Thyroid gland (tissue), 4 donors: Measurements from ENCODE around the gene AKAP12. TPM values are rescaled to one million over a fixed set of nuclear protein-coding genes. Genes with fewer than 3 reads are reported as not detected.

Experiments used
- DNase-seq, 2 donors: peaks; one replicate each; pipeline ENCODE4 v3.0.0-alpha.2; 2019
- H3K27ac ChIP-seq, 3 donors: fragments of 200-600 bp; sonication (generic); 1 replicate in 2 of 3; 2 replicates in 1 of 3; pipeline ENCODE4 v1.5.1; 2016 to 2019; ENCODE audit warnings: mild to moderate bottlenecking in 1 of 3, moderate library complexity in 1 of 3
- H3K27me3 ChIP-seq: fragments of 200-600 bp; sonication (generic); one replicate; pipeline ENCODE4 v1.5.1; 2019
- H3K36me3 ChIP-seq, 2 donors: fragments of 200-600 bp; sonication (generic); one replicate each; pipeline ENCODE4 v1.5.1; 2016 to 2019
- H3K4me1 ChIP-seq, 2 donors: fragments of 200-600 bp; sonication (generic); one replicate each; pipeline ENCODE4 v1.5.1; 2017 to 2019
- H3K4me3 ChIP-seq, 3 donors: fragments of 200-600 bp; sonication (generic); replicated peaks in 1 of 3; 1 replicate in 2 of 3; 2 replicates in 1 of 3; pipeline ENCODE4 v1.5.1; 2016; ENCODE audit warnings: mild to moderate bottlenecking in 1 of 3
- H3K9me3 ChIP-seq: fragments of 200-600 bp; sonication (generic); one replicate; pipeline ENCODE4 v1.5.1; 2017
- CTCF ChIP-seq, 6 experiments: fragments of 200-600 bp in 3 of 6; fragments of 450-650 bp in 3 of 6; sonication (generic) in 3 of 6; IDR thresholded peaks; one replicate each; pipeline ENCODE4 v1.5.1; 2016 to 2019; ENCODE audit warnings: antibody characterized with exemption in 6 of 6, mild to moderate bottlenecking in 2 of 6, inconsistent platforms in 1 of 6, moderate library complexity in 1 of 6
- POLR2A ChIP-seq, 2 donors: fragments of 450-650 bp; IDR thresholded peaks; one replicate each; pipeline ENCODE4 v1.6.1; 2017; ENCODE audit warnings: antibody characterized with exemption in 2 of 2, mild to moderate bottlenecking in 2 of 2, moderate library complexity in 1 of 2
- WGBS, 2 donors: methylation state at CpG; one replicate each; pipeline ENCODE4 v1.1.5; 2017; 5-methylcytosine and 5-hydroxymethylcytosine counted together
- intact Hi-C: fragments of 100-400 bp; cut with DNase I; formaldehyde crosslinking; loops from one replicate; pipeline ENCODE4 v1.15.1; 2023
- total RNA-seq, 4 donors: library from RNA; depleted of rRNA; stranded (reverse); fragments of >200 nt; gene quantifications; one replicate each; pipeline ENCODE4 v1.2.3, GENCODE V29; 2016

The AKAP12 gene
- total RNA-seq, 4 donors from 2014 or later: 50.7 to 108 (median 79.4) TPM

GRCh38 chr6:151199991-151200390, 39.8 kb upstream of the AKAP12 start:
- intact Hi-C loops: no loop called here
- no peak for DNase-seq
- 73 to 93% methylated on average over 1 of the region's 1 CpG for WGBS, 2 donors
- Histone ChIP-seq H3K4me1 (no peaks in the 10 kb centered on the region), H3K9me3 (no peaks in the 10 kb centered on the region), H3K4me3 (no peak overlapping the region), H3K27me3 (no peaks in the 10 kb centered on the region), H3K36me3 (no peaks in the 10 kb centered on the region), H3K27ac (no peak overlapping the region)
- no peak for TF ChIP-seq POLR2A (IDR thresholded peaks at IDR 0.05)
- TF ChIP-seq CTCF (IDR thresholded peaks at IDR 0.05): no peak

- intact Hi-C loops: no loop called here
- H3K9me3 ChIP-seq: no peaks in the 10 kb centered on the region
- H3K4me3 ChIP-seq: no peak overlapping the region
- H3K36me3 ChIP-seq: no peaks in the 10 kb centered on the region
- no peak overlapping the region for H3K27ac ChIP-seq
- H3K4me1 ChIP-seq: peaks cover 0 to 2% of the 10 kb centered on the region in 2 donors
- H3K27me3 ChIP-seq: no peaks in the 10 kb centered on the region
- WGBS, 2 donors: 92 to 93% methylated on average over 4 of the region's 4 CpGs
- no peak for DNase-seq
- TF ChIP-seq CTCF (IDR thresholded peaks at IDR 0.05): no peak
Observed at GRCh38 chr6:151205721-151206600, 33.8 kb upstream of the AKAP12 start.

GRCh38 chr6:151207674-151208073, 32.1 kb upstream of the AKAP12 start:
- DNase-seq: no peak
- Histone ChIP-seq H3K4me3 (no peak overlapping the region), H3K27me3 (no peaks in the 10 kb centered on the region), H3K36me3 (no peaks in the 10 kb centered on the region), H3K27ac (no peak overlapping the region), H3K9me3 (no peaks in the 10 kb centered on the region), H3K4me1 (peaks cover 0 to 2% of the 10 kb centered on the region in 2 donors)
- 95% methylated on average over 2 of the region's 2 CpGs for WGBS, 2 donors
- TF ChIP-seq POLR2A (IDR thresholded peaks at IDR 0.05) (no peak), CTCF (IDR thresholded peaks at IDR 0.05) (no peak)
- intact Hi-C loops: no loop called here

GRCh38 chr6:151209071-151209831, 30.5 kb upstream of the AKAP12 start:
- peak; percentile 5 to 15 for DNase-seq
- no peak overlapping the region for H3K4me3 ChIP-seq
- no peaks in the 10 kb centered on the region for H3K36me3 ChIP-seq
- TF ChIP-seq POLR2A (IDR thresholded peaks at IDR 0.05) (no peak), CTCF (IDR thresholded peaks at IDR 0.05) (no peak)
- H3K4me1 ChIP-seq: peaks cover 0 to 2% of the 10 kb centered on the region in 2 donors
- intact Hi-C loops: no loop called here
- H3K27ac ChIP-seq: no peak overlapping the region
- no peaks in the 10 kb centered on the region for H3K9me3 ChIP-seq
- H3K27me3 ChIP-seq: no peaks in the 10 kb centered on the region
- WGBS, 2 donors: 16 to 17% methylated on average over 11 of the region's 11 CpGs

- Histone ChIP-seq H3K27me3 (no peaks in the 10 kb centered on the region), H3K36me3 (no peaks in the 10 kb centered on the region), H3K9me3 (no peaks in the 10 kb centered on the region), H3K4me1 (peaks cover 0 to 2% of the 10 kb centered on the region in 2 donors), H3K4me3 (no peak overlapping the region), H3K27ac (no peak overlapping the region)
- intact Hi-C loops: no loop called here
- 97 to 99% methylated on average over 1 of the region's 1 CpG for WGBS, 2 donors
- DNase-seq: no peak
- TF ChIP-seq POLR2A (IDR thresholded peaks at IDR 0.05) (no peak), CTCF (IDR thresholded peaks at IDR 0.05) (no peak)
Observed at GRCh38 chr6:151211075-151211474, 28.7 kb upstream of the AKAP12 start.
